DMS114 treated with DMSO at 0.1 percent for 48 hours (cell line): ENCODE data around the gene USP1.
A peak's percentile ranks its signal among the peaks of the same experiment; 100 is the strongest.

Experiments used
- DNase-seq: peaks from one replicate; lab custom pipeline; 2025; ENCODE audit not compliant: unreplicated experiment; lab: John Stamatoyannopoulos, UW

Gene USP1

DNA sequence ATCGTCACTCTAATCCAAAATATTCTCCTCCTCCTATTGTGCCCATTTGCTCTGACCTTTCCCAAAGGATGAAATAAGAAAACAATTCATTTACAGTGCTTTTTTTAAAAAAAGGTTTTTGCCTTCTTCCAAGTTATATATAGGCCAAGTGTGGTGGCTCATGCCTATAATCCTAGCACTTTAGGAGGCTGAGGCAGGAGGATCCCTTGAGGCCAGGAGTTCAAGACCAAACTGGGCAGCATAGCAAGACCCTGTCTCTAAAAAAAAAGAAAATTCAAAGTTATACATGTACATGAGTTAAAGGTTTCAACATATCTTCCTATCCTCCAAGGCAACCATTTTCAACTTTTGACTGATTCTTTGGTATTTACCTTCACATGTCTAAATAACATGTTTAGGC lies 10.1 kb upstream of the USP1 start:
- DNase-seq = no peak

DNA sequence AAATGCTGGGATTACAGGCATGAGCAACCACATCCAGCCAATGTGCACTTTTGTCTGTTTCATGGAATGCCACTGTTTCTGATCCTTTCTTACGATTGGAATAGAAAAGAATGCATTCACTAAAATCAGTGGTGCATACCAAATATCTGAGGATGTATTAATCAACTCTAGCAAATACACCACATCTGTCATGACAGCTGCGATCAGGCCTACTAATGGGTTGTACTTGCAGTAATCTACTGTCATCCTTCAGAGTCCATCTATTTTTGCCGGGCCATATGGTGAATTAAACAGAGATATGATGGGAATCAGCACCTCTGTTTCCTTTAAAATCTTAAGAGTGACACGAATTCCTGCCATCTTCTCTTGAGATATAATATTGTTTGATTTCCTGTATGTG lies 8.5 kb upstream of the USP1 start:
- no peak for DNase-seq

DNA sequence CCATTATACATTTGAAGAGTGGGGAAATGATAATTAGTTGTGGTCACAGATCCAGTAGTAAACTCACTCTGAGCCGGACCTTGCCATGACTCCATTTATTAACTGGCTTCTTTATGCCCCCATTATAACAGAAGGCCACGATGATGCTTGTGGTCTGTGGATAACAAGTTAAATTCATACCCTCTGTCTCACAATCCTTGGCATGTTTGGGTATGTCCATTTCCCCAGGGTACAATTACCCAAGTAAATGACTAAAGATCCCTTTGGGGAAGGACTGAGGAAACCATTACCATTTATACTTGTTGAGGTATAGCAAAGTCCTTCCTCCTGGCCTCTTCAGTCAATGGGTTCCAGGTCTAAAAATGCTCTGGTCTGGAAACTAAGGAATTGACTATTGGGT lies 7.3 kb upstream of the USP1 start:
- no peak for DNase-seq

DNA sequence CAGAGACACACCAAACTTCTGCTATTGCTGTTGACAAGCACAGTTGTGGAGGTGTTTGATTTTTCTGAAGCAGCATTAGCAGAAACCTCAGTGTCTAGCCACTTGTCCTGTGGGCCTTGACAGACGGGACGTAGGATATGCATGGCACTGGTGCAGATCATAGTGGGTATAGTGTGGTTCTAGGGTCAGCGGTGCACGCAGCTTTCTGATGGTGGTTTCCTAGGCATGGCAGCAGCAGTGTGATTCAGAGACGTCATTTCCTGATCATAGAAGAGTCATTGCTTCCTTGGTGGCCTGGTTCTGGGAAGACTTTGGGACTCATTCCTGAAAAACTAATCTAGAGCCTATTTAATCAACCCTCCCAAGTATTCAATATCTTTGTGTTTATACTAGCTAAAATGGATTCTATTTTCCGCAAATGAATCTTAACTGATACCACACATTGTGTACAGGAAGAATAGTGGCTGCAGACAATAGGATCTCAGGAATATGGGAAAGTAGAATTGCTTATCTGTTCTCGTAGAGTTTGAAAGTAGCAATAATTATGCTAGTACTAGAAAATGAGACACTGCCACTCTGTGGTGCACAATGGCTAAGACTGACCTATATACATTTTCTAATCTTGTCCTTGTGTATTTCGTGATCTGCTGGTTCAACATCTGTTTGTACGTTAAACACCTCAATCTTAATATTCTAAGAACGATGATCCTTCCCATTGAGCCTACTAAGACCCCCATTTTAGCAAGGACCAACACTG lies 2.8 kb upstream of the USP1 start:
- peak; percentile 15 for DNase-seq

DNA sequence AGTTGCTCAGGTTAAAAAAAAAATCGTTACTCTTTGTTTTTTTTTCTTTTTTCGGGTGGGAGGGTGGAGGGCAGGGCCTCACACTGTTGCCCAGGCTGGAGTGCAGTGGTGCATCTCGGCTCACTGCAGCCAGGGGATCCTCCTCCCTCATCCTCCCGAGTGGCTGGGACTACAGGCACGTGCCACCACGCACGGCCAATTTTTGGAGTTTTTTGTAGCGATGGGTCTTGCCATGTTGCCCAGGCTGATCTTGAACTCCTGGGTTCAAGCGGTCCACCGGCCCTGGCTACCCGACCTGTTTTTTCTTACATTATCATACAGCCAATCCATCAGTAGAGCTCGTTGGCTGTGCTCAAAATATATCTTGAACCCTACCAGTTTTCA lies 2.2 kb upstream of the USP1 start:
- no peak for DNase-seq

DNA sequence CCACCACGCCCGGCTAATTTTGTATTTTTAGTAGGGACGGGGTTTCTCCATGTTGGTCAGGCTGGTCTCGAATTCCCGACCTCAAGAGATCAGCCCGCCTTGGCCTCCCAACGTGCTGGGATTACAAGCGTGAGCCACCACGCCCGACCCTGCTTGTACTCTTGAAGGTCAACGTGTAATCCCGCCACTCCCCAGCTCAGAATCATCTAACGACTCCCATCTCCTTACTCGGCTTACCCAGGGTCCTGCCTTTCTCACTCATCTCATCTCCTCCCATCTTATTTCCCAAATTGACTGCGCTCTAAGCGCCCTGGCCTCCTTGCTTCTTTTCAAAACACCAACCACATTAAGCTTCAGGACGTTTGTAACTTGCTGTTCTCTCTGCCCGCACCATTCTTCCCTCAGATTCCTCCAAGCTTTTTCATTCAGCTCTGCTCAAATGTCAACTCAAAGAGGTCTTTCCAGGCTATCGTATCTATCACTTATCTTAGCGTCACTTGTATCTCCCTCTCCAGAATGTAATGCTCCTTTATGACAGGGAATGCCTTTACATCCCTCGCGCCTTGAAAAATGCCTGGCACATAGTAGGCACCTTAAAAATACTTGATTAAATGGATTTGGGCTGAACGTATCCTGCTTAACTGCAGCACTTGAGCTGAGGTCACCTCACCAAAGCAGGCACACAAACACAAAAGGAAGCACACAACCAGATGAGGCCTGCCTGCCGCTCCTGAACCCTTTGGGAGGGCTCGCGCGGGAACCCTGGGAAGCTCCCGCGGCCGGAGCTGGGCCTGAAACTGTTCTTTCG lies 1.4 kb upstream of the USP1 start:
- no peak for DNase-seq

DNA sequence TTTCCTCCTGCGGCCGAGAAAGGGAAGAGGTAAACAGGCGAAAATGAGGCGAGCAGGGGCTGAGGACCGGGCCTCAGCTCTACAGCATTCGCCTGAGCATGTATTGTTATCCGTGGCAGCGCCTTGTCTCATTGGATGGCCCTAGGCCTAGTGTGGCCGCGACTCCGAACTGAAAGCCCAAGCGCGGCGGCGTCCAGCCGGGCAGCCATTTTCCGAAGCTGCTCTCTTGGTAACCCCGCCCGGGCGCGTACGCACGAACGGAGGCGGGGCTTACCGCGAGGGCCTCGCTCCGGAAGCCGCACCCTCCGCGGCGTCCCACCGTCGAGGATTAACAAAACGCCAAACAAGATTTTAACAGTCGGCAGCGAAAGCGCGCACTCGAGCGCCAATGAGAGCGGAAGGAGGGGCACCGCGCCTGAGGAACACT lies 797 bp upstream of the USP1 start:
- no peak for DNase-seq

DNA sequence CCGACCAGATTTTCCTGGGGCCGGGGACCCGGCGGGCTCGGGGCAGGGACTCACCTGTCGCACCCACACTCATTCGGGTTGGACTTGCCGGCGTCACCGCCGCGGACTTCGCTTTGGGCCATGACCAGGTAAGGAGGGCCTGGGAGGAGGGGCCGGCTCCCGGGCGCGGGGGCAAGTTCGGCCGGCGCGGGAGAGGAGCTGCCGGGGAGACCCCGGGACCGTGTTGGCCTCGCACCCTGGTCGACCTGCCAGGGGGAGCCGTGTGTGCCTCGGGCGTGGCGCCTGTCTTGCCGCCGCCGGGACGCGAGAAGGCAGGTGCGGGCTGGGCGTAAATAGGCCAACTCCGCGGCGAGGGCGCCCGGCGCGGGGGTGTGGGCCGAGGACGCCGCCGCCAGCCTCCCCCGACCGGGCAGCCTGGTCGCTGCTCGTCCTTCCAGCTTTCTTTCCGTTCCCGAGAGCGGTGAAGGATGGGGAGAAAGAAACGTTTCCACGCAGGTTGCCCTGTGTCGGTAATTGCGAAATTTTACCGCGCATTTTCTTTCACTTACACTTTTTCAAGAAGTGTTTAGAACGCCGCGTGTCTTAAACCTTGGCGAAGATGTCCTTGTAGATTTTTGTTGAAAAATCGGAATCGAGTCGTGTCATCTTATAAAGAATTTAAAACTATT lies 558 bp downstream of the USP1 start:
- DNase-seq = no peak

DNA sequence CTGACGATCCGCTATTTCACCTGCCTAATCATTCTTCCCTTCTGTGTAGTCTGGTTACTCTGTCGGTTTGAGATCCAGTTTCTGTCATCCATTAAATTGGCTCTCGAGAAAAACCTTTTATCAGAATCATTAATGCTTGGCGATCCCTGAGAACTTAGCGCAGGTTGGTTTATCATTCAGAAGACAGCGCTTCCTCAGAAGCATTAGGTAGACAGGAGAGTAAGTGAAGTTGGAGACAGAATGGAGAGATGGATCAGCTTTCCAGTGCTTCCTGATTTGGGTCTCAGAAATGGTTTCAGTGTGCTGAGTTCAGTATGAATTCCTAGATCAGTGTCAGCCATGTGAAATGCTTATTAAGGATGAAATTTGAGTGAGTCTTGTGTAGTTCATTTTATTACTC lies 1.3 kb downstream of the USP1 start:
- no peak for DNase-seq

DNA sequence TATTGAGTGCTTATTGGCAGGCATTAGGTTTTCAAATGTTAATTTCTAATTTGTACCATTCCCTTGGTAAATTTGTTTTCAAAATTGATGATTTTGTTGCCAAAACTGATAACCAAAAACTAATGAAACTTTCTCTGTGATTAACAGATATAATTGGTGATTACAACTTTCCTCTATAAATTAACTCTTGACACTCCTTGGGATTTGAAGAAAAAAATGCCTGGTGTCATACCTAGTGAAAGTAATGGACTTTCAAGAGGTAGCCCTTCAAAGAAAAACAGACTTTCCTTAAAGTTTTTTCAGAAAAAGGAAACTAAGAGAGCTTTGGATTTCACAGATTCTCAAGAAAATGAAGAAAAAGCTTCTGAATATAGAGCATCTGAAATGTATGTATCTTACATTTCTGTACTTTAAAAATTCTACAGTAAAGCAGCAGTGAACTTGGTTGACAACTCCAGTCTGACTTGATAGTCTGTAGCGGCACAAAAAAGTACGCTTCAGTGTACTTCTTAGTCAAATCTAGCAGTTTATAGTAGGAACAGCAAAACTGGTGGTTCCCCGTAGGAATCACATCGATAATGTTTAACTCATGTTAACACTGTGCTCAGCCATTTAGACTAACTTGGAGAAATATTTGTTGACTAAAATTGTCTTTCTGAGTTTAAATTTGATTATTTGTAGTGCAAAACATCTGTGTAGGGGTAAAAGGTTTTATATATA lies 3.0 kb downstream of the USP1 start:
- no peak for DNase-seq

DNA sequence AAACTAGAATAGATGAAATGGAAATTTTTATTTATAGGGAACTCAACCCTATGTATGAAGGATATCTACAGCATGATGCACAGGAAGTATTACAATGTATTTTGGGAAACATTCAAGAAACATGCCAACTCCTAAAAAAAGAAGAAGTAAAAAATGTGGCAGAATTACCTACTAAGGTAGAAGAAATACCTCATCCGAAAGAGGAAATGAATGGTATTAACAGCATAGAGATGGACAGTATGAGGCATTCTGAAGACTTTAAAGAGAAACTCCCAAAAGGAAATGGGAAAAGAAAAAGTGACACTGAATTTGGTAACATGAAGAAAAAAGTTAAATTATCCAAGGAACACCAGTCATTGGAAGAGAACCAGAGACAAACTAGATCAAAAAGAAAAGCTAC lies 7.9 kb downstream of the USP1 start:
- DNase-seq = no peak

DNA sequence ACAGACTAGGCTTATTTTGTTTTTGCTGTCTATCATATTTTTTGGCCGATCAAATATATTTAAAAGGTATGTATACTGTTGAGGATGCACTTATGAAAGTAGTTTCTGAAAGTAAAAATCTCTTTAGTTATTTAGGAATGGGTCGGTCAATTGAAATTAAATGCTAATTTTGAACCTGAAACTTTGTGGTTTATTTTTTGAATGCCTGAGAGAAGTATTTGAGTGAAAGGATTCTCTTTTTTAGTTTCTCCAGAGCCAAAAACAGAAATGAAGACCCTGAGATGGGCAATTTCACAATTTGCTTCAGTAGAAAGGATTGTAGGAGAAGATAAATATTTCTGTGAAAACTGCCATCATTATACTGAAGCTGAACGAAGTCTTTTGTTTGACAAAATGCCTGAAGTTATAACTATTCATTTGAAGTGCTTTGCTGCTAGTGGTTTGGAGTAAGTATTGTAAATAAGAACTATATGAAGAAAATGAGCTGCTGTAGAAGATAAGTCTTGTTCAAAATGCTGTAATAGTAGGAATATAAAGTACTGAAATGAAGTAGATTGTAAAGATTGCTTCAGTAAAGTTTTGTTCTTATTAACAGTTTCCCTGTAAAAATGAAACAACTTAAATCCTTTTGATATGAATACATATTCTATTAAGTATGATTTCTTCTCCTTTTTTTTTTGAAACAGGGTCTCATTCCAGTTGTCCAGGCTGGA lies 11.5 kb downstream of the USP1 start:
- no peak for DNase-seq

DNA sequence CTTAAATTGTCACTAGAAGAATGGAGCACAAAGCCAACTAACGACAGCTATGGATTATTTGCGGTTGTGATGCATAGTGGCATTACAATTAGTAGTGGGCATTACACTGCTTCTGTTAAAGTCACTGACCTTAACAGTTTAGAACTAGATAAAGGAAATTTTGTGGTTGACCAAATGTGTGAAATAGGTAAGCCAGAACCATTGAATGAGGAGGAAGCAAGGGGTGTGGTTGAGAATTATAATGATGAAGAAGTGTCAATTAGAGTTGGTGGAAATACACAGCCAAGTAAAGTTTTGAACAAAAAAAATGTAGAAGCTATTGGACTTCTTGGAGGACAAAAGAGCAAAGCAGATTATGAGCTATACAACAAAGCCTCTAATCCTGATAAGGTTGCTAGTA lies 13.5 kb downstream of the USP1 start:
- no peak for DNase-seq

DNA sequence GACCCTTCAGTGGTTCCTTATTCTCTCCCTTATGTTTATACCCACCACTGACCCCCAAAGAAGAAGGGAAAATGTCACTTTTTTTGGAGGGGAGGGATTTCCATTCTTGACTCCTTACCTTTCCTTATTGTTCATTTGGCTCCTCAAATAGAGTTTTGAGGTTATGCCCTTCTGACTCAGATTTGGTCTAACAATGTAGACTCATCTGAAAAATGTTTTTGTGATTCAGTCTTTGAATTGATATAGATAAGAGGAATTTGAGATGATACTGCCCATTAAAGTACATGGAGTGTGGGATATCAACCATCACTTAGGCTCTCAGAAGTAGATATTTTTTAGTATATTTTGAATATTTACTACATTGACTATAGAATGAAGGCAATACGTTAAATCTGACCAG lies 16.1 kb downstream of the USP1 start:
- no peak for DNase-seq

DNA sequence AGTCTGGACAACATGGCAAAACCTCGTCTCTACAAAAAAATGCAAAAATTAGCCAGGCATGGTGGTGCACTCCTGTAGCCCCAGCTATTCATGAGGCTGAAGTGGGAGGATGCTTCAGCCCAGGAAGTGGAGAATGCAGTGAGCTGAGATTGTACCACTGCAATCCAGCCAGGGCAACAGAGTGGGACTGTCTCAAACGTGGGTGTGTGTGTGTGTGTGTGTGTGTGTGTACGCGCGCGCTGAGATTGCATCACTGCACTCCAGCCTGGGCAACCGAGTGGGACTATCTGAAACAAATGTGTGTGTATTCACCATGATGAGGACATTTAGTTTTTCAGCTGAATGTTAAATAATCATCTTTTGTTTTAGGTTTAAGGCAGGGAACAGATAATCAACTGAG lies 21.1 kb downstream of the USP1 start:
- no peak for DNase-seq

DNA sequence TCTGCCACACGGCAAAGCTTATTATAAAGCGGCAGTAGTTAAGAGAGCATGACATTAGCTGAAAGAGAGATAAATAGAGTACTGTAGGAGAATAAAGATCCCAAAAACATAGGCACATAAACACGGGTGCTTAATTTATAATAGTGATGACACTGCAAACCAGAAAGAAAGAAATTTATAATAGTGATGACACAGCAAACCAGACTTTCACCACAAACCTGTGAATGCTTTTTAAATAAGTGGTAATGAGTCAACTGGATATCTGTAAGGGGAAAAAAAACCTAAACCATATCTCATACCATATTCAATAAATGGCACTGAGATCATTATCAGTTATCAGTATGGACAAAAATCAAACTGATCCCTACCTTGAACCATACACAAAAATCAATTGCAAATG lies 25.5 kb downstream of the USP1 start:
- DNase-seq = no peak

DNA sequence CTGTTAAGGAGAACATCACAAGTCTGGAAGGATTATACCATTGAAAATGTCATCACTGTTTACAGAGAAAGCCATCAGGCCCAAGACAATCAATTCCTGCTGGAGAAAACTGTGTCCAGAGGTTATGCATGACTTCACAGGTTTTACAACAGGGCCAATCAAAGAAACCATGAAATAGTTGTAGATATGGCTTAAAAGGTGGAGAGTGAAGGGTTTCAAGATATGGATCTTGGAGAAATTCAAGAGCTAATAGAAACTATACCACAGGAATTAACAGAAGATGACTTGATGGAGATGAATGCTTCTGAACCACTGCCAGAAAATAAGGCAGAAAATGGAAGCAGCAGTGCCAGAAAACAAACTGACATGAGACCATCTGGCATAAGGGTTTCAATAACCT lies 30.2 kb downstream of the USP1 start:
- DNase-seq = no peak

DNA sequence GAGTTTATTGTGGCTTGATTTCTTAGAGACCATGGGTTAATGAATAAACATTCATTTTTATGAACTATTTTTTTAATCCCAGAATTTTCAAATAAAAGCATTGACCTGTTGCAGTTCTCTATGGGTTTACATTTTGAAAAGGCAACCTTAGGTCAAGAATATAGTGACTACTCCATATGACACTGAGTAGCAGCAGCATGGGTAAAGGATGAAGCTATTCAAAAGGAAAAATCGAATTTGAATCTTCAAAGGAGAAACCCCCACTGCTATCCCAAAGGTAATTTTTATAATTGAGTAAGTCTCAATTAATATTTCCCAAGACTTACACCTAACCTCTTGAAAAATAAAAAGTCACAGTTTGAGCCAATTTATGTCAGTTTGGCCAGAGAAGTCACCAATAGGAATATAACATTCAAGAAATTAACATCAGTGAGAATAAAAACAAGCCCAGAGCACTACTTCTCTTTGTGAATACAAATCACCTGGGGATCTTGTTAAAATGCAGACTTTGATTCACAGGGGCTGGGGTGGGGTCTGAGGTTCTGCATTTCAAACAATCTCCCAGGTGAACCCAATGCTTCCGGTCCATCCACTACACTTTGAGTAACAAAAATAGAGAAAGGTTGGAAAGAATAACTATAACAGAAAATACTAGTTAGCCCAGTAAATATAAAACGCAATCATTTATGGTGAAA lies 39.8 kb downstream of the USP1 start:
- DNase-seq = no peak

DNA sequence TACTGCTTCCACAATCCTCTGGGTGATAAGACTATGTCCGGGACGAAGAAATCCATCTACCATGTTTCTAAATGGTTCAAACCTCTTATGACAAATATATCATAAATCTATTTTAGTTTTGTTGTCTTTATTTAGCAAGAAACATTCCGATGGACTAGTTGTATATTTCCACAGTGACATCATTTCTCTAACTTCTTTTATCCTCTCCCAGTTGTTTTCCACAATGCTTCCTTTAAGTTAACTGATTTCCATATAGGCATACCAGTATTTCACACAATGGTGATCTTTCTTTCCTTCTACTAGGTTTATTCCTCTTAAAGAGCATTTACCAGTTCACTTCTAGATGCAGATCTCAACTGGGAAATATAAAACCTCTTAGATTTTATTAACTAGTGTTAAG lies 44.8 kb downstream of the USP1 start:
- DNase-seq = no peak

DNA sequence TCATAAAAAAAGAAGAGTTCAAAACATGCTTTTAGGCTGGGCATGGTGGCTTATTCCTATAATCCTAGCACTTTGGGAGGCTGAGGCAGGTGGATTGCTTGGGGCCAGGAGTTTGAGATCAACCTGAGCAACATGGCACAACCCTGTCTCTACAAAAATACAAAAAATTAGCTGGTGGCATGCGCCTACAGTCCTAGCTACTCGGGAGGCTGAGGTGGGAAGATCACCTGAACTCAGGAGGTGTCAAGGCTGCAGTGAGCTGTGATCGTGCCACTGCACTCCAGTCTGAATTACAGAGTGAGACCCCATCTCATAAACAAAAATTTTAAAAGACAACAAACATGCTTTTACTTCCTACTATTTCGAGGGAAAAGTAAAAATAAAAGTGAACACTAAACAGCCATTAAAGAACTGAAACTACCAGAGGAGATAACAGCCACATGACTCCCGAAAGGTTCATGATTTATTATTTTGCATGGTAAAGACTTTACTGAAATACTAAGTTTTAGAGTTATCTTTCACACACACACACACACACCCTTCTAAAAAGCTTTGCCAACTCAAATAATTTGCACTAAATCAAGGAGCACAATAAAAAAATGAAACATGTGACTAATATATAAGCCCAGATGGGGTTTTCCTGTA lies 48.1 kb downstream of the USP1 start:
- DNase-seq = no peak
